Activated CD8-positive, alpha-beta memory T cell treated with anti-CD3 and anti-CD28 coated beads for 4 hours (primary cell): ENCODE measurements around the gene DOCK4.

Experiments
- DNase-seq, 2 donors: peaks; one replicate each; pipeline ENCODE4 v3.0.0-alpha.2; 2020; ENCODE audit warnings: low read depth in 2 of 2

Gene DOCK4

GRCh38 chr7:112010109-112010508, 196.1 kb downstream of the DOCK4 start:
- DNase-seq = no peak

- DNase-seq = no peak
Observed at GRCh38 chr7:112009081-112009480, 197.1 kb downstream of the DOCK4 start.

GRCh38 chr7:112007185-112007584, 199.0 kb downstream of the DOCK4 start:
- no peak for DNase-seq

GRCh38 chr7:112006071-112006470, 200.1 kb downstream of the DOCK4 start:
- DNase-seq = no peak

DNA sequence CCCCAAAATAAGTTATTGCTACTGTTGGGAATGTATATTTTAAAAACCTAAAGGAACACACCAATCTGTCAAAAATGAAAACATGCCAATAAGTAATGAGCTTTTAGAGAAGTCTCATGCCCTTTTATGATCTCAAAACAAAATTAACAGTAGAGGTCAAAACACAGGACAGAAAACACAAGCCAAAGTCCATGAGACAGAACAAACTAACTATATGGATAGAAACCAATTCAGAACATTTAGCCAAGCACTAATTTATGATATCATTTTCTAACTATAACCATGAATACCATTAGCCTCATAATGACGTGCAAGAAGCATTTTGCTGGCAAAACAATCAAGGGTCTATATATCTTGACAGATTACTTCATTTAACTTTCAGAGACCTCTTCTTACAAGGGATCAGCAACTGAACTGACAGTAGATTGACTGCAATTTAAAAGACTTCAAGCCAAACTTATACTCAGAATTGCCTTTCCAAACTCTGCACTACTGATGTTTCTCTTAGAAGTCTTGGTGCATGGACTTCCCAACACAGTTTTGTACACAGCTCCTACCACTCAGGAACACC, 200.9 kb downstream of the DOCK4 start:
- DNase-seq = no peak

- no peak for DNase-seq
Observed at GRCh38 chr7:112001091-112001826, 204.9 kb downstream of the DOCK4 start.

GRCh38 chr7:111998326-111998725, 207.9 kb downstream of the DOCK4 start:
- DNase-seq = no peak

- DNase-seq = no peak
Observed at GRCh38 chr7:111997546-111997945, 208.7 kb downstream of the DOCK4 start.

DNA sequence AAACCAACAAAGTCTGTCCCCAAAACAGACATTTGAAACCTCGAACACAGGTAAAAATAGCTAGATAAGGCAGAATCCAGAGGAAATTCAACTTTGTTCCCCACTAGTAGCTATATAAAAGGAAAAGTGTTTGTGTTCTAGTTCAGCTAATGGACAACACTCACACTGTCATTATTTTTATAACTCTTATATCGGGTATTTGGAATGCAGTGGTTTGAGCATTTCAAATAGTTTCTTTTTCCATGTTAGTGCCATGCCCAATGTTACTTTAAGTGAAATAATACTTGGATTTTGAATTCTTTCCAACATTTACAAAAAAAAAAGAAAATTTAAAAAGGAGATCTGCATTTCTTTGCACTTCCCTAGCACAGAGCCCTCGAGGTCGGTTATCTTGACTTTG, 213.6 kb downstream of the DOCK4 start:
- DNase-seq = no peak

DNA sequence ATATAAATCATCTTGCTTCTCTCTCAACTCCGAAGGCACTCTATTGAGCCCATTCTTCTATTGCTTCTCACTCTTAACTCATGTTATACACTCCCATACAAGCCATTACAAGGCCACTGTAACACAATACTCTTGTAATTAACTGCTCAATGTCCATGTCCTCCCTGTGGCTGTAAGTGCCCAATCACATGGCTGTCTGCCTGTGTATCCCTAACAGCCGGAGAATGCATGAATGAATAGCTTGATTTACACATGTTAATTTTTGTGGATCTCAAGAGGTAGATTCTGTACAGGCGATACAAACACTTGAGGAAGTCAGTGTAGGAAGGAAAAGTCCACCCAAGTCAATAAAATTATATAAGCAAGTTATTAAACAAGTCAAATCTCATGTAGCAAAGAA, 215.6 kb downstream of the DOCK4 start:
- no peak for DNase-seq

DNA sequence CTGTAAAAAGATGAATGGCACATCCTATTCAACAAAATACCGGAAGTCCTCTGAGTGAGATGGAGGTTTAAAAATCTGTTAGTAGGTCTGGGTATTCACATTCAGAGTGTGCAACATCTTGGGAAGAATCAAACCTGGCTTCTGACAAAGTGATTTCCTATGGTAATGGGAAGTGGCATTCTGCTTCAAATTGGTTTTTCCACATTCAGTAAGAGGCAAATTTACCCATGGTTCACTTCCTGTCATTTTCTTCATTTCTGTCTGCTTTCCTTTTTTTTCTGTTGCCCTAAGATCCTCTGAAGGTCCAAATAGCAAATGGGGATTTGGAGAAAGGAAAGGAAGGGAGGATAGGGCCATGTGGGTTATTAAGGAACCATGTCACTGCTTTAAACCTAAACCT, 218.3 kb downstream of the DOCK4 start:
- no peak for DNase-seq

GRCh38 chr7:111987115-111987826, 218.9 kb downstream of the DOCK4 start:
- no peak for DNase-seq

- DNase-seq = no peak
Observed at GRCh38 chr7:111986601-111987000, 219.6 kb downstream of the DOCK4 start.

DNA sequence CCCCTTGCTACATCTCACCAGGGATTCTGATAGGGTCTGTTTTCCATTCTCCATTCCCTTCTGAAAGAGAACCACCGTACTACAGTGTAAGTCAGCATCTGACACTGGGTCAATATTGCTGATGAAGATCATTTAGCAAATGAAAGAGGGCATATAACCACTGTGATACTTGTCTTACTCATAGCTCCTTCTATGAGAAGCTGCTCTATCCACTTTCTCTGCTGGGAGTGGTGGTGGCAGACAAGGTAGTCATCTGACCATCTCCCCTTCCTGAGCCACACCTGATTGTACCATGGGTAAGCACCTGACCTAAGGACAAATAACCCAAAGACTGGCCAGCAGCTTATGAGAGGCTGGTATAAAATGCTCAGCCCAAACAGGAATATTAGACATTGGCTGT, 220.4 kb downstream of the DOCK4 start:
- DNase-seq = no peak

- DNase-seq = no peak
Observed at GRCh38 chr7:111982804-111983203, 223.4 kb downstream of the DOCK4 start.

GRCh38 chr7:111982133-111982532, 224.1 kb downstream of the DOCK4 start:
- DNase-seq = no peak

DNA sequence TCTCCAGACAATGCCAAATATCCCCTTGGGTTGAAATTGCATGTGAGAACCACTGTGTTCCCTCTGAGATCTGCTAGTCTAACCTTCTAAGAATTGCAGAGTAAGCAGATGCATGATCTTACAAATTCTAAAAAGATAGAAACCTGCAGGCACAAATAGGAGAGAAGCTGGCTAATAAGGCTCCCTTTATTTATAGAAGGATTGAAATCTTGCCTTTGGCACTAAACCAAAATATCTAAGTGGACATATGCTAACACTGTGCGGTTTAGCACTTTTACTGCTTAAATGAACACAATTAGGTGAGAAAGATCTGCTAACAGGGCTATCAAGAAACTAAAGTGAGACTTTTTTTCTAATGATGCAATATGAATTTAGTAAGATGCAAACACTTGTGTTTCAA, 225.5 kb downstream of the DOCK4 start:
- DNase-seq = no peak

DNA sequence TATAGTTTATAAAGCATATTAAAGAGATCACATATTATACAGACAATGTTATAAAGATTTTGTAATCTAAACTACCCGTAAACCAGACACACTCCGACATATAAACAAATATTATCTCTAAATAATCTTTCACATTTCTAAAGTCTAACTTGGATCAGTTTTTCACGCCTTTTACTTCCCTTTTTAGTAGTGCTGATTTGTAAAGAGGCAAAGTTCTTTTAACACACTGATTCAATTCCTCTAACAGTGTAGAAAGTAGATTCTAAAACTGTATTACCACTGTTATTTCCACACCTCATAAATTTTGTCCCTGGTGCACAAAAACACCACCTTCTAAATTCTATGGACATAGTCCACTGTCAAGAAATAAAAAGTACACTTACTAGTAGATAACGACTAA, 230.9 kb downstream of the DOCK4 start:
- no peak for DNase-seq

DNA sequence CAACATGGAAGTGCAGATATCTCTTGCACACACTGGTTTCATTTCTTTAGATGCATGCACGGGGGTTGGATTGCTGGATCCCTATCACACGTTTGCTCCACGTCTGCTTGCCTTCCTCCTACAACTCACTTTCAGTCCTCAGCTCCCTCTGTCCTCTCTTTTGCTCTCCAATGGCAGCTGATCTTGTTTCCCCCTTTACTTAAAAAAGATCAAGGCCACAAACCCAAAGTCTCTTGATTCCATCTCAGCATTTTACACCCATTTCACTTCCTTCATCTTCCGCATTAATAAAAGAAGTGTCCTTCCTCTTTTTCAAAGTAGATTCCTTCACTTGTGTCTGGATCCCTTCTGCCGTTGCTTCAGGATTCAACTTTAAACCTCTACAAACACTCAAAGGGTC, 245.2 kb downstream of the DOCK4 start:
- DNase-seq = no peak

- DNase-seq = no peak
Observed at GRCh38 chr7:111958896-111959295, 247.3 kb downstream of the DOCK4 start.

GRCh38 chr7:111958431-111958830, 247.8 kb downstream of the DOCK4 start:
- no peak for DNase-seq

DNA sequence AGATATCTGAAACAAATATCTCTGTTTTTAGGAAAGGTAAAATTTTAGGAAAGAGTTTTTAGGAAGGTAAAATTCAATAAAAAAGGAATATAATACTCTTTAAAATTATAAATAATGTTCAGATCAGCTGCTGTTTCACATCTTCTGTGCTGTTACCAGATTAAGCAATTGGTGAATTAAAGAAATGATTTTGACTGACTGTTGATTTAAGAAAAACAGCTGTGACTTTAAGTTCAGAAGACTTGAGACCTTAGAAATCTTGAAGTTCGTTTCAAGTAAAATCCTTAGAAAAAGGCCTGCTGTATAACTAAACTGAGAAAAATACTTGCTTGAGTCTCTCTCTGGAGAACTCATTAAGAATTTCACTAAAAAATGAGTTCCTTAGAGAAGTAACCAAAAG, 250.6 kb downstream of the DOCK4 start:
- DNase-seq = no peak
